IPS-18a (cell line): ENCODE data around the gene ANKRD55.
"Not testable (repeated sequence)": the region's sequence is repeated elsewhere in the genome, so short reads cannot be mapped to it uniquely, and the experiment has no call there.

Experiments used
- H3K27ac ChIP-seq: one replicate; pipeline ENCODE4 v1.5.1; 2013; ENCODE audit warnings: low read length
- H3K27me3 ChIP-seq: one replicate; pipeline ENCODE4 v1.6.1; 2013; ENCODE audit warnings: mild to moderate bottlenecking, low read length; ENCODE audit not compliant: control insufficient read depth, insufficient read depth
- H3K36me3 ChIP-seq: one replicate; pipeline ENCODE4 v1.6.1; 2013; ENCODE audit warnings: low read depth, low read length; ENCODE audit not compliant: control insufficient read depth
- H3K4me1 ChIP-seq: one replicate; pipeline ENCODE4 v1.6.1; 2013; ENCODE audit warnings: low read depth, low read length; ENCODE audit not compliant: control insufficient read depth
- H3K4me3 ChIP-seq: one replicate; pipeline ENCODE4 v1.5.1; 2013; ENCODE audit warnings: low read length
- H3K9ac ChIP-seq: one replicate; pipeline ENCODE4 v1.6.1; 2013; ENCODE audit warnings: mild to moderate bottlenecking, low read length, moderate library complexity
- H3K9me3 ChIP-seq: one replicate; pipeline ENCODE4 v1.6.1; 2013; ENCODE audit warnings: low read depth, low read length; ENCODE audit not compliant: control insufficient read depth

Gene ANKRD55

GRCh38 chr5:56130664-56131063, 102.5 kb downstream of the ANKRD55 start:
- no peaks in the 10 kb centered on the region for H3K36me3 ChIP-seq
- no peaks in the 10 kb centered on the region for H3K27me3 ChIP-seq
- no peaks in the 10 kb centered on the region for H3K4me1 ChIP-seq
- H3K27ac ChIP-seq: no peak overlapping the region
- no peak overlapping the region for H3K9ac ChIP-seq
- no peaks in the 10 kb centered on the region for H3K9me3 ChIP-seq
- no peak overlapping the region for H3K4me3 ChIP-seq

- H3K27me3 ChIP-seq: no peaks in the 10 kb centered on the region
- H3K9me3 ChIP-seq: no peaks in the 10 kb centered on the region
- H3K4me1 ChIP-seq: no peaks in the 10 kb centered on the region
- no peak overlapping the region for H3K27ac ChIP-seq
- H3K4me3 ChIP-seq: no peak overlapping the region
- H3K9ac ChIP-seq: no peak overlapping the region
- no peaks in the 10 kb centered on the region for H3K36me3 ChIP-seq
Observed at GRCh38 chr5:56129288-56129687, 103.8 kb downstream of the ANKRD55 start.

- H3K27me3 ChIP-seq: no peaks in the 10 kb centered on the region
- no peaks in the 10 kb centered on the region for H3K9me3 ChIP-seq
- H3K4me1 ChIP-seq: no peaks in the 10 kb centered on the region
- H3K27ac ChIP-seq: no peak overlapping the region
- H3K4me3 ChIP-seq: no peak overlapping the region
- H3K36me3 ChIP-seq: no peaks in the 10 kb centered on the region
- no peak overlapping the region for H3K9ac ChIP-seq
Observed at GRCh38 chr5:56128113-56128512, 105.0 kb downstream of the ANKRD55 start.

- H3K27me3 ChIP-seq: no peaks in the 10 kb centered on the region
- no peak overlapping the region for H3K9ac ChIP-seq
- no peaks in the 10 kb centered on the region for H3K9me3 ChIP-seq
Observed at GRCh38 chr5:56126487-56127179, 106.5 kb downstream of the ANKRD55 start.

GRCh38 chr5:56123531-56124243, 109.4 kb downstream of the ANKRD55 start:
- Histone ChIP-seq H3K27ac (no peak overlapping the region), H3K9ac (no peak overlapping the region), H3K36me3 (no peaks in the 10 kb centered on the region), H3K9me3 (no peaks in the 10 kb centered on the region), H3K4me3 (no peak overlapping the region), H3K4me1 (no peaks in the 10 kb centered on the region), H3K27me3 (no peaks in the 10 kb centered on the region)

More at GRCh38 chr5:56126487-56127179, 106.5 kb downstream of the ANKRD55 start:
- Histone ChIP-seq H3K36me3 (no peaks in the 10 kb centered on the region), H3K4me3 (no peak overlapping the region), H3K27ac (no peak overlapping the region), H3K4me1 (no peaks in the 10 kb centered on the region)

- not testable (repeated sequence) for H3K4me3 ChIP-seq, H3K27me3 ChIP-seq, H3K27ac ChIP-seq, H3K4me1 ChIP-seq, H3K9me3 ChIP-seq, H3K9ac ChIP-seq, H3K36me3 ChIP-seq
Observed at GRCh38 chr5:56122360-56122985, 110.7 kb downstream of the ANKRD55 start.

GRCh38 chr5:56119050-56119449, 114.1 kb downstream of the ANKRD55 start:
- no peak overlapping the region for H3K27ac ChIP-seq
- no peaks in the 10 kb centered on the region for H3K36me3 ChIP-seq
- no peak overlapping the region for H3K9ac ChIP-seq
- no peak overlapping the region for H3K4me3 ChIP-seq
- no peaks in the 10 kb centered on the region for H3K9me3 ChIP-seq
- H3K27me3 ChIP-seq: no peaks in the 10 kb centered on the region
- H3K4me1 ChIP-seq: no peaks in the 10 kb centered on the region

- no peaks in the 10 kb centered on the region for H3K9me3 ChIP-seq
- no peaks in the 10 kb centered on the region for H3K27me3 ChIP-seq
- no peak overlapping the region for H3K4me3 ChIP-seq
- no peaks in the 10 kb centered on the region for H3K4me1 ChIP-seq
- H3K9ac ChIP-seq: no peak overlapping the region
- no peaks in the 10 kb centered on the region for H3K36me3 ChIP-seq
- no peak overlapping the region for H3K27ac ChIP-seq
Observed at GRCh38 chr5:56116599-56117141, 116.5 kb downstream of the ANKRD55 start.

GRCh38 chr5:56115589-56115988, 117.5 kb downstream of the ANKRD55 start:
- H3K27ac ChIP-seq: no peak overlapping the region

GRCh38 chr5:56112526-56113121, 120.5 kb downstream of the ANKRD55 start:
- Histone ChIP-seq H3K9me3 (no peaks in the 10 kb centered on the region), H3K36me3 (no peaks in the 10 kb centered on the region), H3K9ac (no peak overlapping the region), H3K4me1 (no peaks in the 10 kb centered on the region), H3K27ac (no peak overlapping the region), H3K27me3 (no peaks in the 10 kb centered on the region), H3K4me3 (no peak overlapping the region)

More at GRCh38 chr5:56115589-56115988, 117.5 kb downstream of the ANKRD55 start:
- H3K9ac ChIP-seq: no peak overlapping the region
- H3K4me1 ChIP-seq: no peaks in the 10 kb centered on the region
- no peaks in the 10 kb centered on the region for H3K9me3 ChIP-seq
- no peaks in the 10 kb centered on the region for H3K36me3 ChIP-seq
- no peaks in the 10 kb centered on the region for H3K27me3 ChIP-seq
- no peak overlapping the region for H3K4me3 ChIP-seq

GRCh38 chr5:56111404-56111781, 121.7 kb downstream of the ANKRD55 start:
- Histone ChIP-seq H3K9ac (no peak overlapping the region), H3K4me3 (no peak overlapping the region), H3K9me3 (no peaks in the 10 kb centered on the region), H3K27ac (no peak overlapping the region), H3K4me1 (no peaks in the 10 kb centered on the region), H3K36me3 (no peaks in the 10 kb centered on the region), H3K27me3 (no peaks in the 10 kb centered on the region)
